IMR-90 (cell line): Measurements from ENCODE around the gene GSS. TPM values are rescaled to one million over a fixed set of nuclear protein-coding genes. Genes with fewer than 3 reads are reported as not detected.
A peak's percentile ranks its signal among the peaks of the same experiment; 100 is the strongest.

Experiments
- ATAC-seq: fragments of 200-7000 bp; cut with Tn5 transposase; 2 replicates; pipeline ENCODE4 v1.9.1; 2020; ENCODE audit warnings: low read depth, mild to moderate bottlenecking, moderate library complexity
- BruUV-seq: library from RNA; stranded (reverse); fragments of 400-500 nt; replicated peaks from 2 replicates; lab custom pipeline; 2021; lab: Mats Ljungman, UMichigan
- CTCF ChIA-PET: fragments of 300-600 bp; formaldehyde crosslinking; extraction: SDS; loops from one replicate; lab custom pipeline; 2021; ENCODE audit warnings: antibody characterized with exemption; lab: Yijun Ruan, JAX
- POLR2A ChIA-PET: fragments of 300-600 bp; sonication (Branson Sonifier 250); formaldehyde crosslinking; loops from one replicate; lab custom pipeline; 2022; ENCODE audit warnings: antibody characterized with exemption; ENCODE audit not compliant: unreplicated experiment; lab: Charles Lee
- DNase-seq: peaks from one replicate; pipeline ENCODE4 v3.0.0; 2013
- H2AFZ ChIP-seq: replicated peaks from 2 replicates; pipeline ENCODE3; 2013; ENCODE audit warnings: low read length, mild to moderate bottlenecking; ENCODE audit not compliant: poor library complexity
- H2AK5ac ChIP-seq: 2 replicates; pipeline ENCODE4 v1.6.1; 2013; ENCODE audit warnings: low read depth, low read length, inconsistent platforms
- H2AK9ac ChIP-seq: replicated peaks from 2 replicates; pipeline ENCODE3; 2013; ENCODE audit warnings: mild to moderate bottlenecking, low read depth, low read length, moderate library complexity; ENCODE audit not compliant: poor library complexity
- H2BK120ac ChIP-seq: 2 replicates; pipeline ENCODE4 v1.6.1; 2013; ENCODE audit warnings: low read depth, low read length, inconsistent platforms
- H2BK15ac ChIP-seq: 3 replicates; pipeline ENCODE4 v1.6.1; 2013; ENCODE audit warnings: low read depth, low read length, inconsistent platforms
- H2BK20ac ChIP-seq: 2 replicates; pipeline ENCODE4 v1.6.1; 2013; ENCODE audit warnings: low read depth, mild to moderate bottlenecking, inconsistent platforms, low read length, moderate library complexity
- H2BK5ac ChIP-seq: 2 replicates; pipeline ENCODE4 v1.6.1; 2013; ENCODE audit warnings: mild to moderate bottlenecking, low read depth, low read length, inconsistent platforms; ENCODE audit not compliant: poor library complexity, severe bottlenecking
- H3K14ac ChIP-seq: replicated peaks from 2 replicates; pipeline ENCODE4 v1.6.1; 2013; ENCODE audit warnings: low read depth, low read length, inconsistent platforms
- H3K18ac ChIP-seq: 2 replicates; pipeline ENCODE4 v1.6.1; 2013; ENCODE audit warnings: low read depth, low read length, control low read depth
- H3K23ac ChIP-seq: 2 replicates; pipeline ENCODE4 v1.6.1; 2013; ENCODE audit warnings: low read depth, low read length, inconsistent platforms
- H3K27ac ChIP-seq: 2 replicates; pipeline ENCODE4 v1.5.1; 2013; ENCODE audit warnings: mild to moderate bottlenecking, control low read depth, low read length; ENCODE audit not compliant: insufficient read depth
- H3K27me3 ChIP-seq: 2 replicates; pipeline ENCODE4 v1.6.1; 2013; ENCODE audit warnings: low read length; ENCODE audit not compliant: control insufficient read depth, insufficient read depth
- H3K36me3 ChIP-seq: 2 replicates; pipeline ENCODE4 v1.6.1; 2013; ENCODE audit warnings: low read length, mixed read lengths; ENCODE audit not compliant: control insufficient read depth, insufficient read depth
- H3K4ac ChIP-seq: 2 replicates; pipeline ENCODE4 v1.6.1; 2013; ENCODE audit warnings: low read depth, low read length, inconsistent platforms
- H3K4me1 ChIP-seq: 2 replicates; pipeline ENCODE4 v1.6.1; 2013; ENCODE audit warnings: low read length, mixed read lengths; ENCODE audit not compliant: control insufficient read depth, insufficient read depth
- H3K4me2 ChIP-seq: 2 replicates; pipeline ENCODE4 v1.6.1; 2013; ENCODE audit warnings: low read depth, mild to moderate bottlenecking, control low read depth, low read length, moderate library complexity
- H3K4me3 ChIP-seq: 2 replicates; pipeline ENCODE4 v1.5.1; 2013; ENCODE audit warnings: low read depth, mild to moderate bottlenecking, control low read depth, low read length, moderate library complexity; ENCODE audit not compliant: insufficient read depth
- H3K56ac ChIP-seq: 2 replicates; pipeline ENCODE4 v1.6.1; 2013; ENCODE audit warnings: low read length, inconsistent platforms; ENCODE audit not compliant: insufficient read depth; ENCODE audit errors: extremely low read depth
- H3K79me1 ChIP-seq, 2 experiments: 2 replicates each; pipeline ENCODE4 v1.6.1; 2013; ENCODE audit warnings: low read length in 2 of 2, inconsistent platforms in 1 of 2, low read depth in 1 of 2
- H3K9ac ChIP-seq: 2 replicates; pipeline ENCODE4 v1.6.1; 2013; ENCODE audit warnings: low read depth, low read length, control low read depth
- H3K9me1 ChIP-seq: 2 replicates; pipeline ENCODE4 v1.6.1; 2013; ENCODE audit warnings: low read length, inconsistent platforms; ENCODE audit not compliant: insufficient read depth
- H3K9me3 ChIP-seq: 2 replicates; pipeline ENCODE4 v1.6.1; 2013; ENCODE audit warnings: low read length; ENCODE audit not compliant: control insufficient read depth, insufficient read depth
- H4K20me1 ChIP-seq: 2 replicates; pipeline ENCODE4 v1.6.1; 2013; ENCODE audit warnings: low read length, inconsistent platforms; ENCODE audit not compliant: insufficient read depth
- H4K5ac ChIP-seq: 2 replicates; pipeline ENCODE4 v1.6.1; 2013; ENCODE audit warnings: mild to moderate bottlenecking, low read depth, low read length, control low read depth
- H4K8ac ChIP-seq, 2 experiments: 2 replicates each; pipeline ENCODE4 v1.6.1; 2013; ENCODE audit warnings: low read depth in 2 of 2, low read length in 2 of 2, control low read depth in 1 of 2, inconsistent platforms in 1 of 2
- H4K91ac ChIP-seq: 2 replicates; pipeline ENCODE4 v1.6.1; 2013; ENCODE audit warnings: low read depth, low read length, inconsistent platforms; ENCODE audit not compliant: insufficient read depth
- CHD1 ChIP-seq: IDR thresholded peaks from 2 replicates; pipeline ENCODE4 v1.6.1; 2012; ENCODE audit warnings: low read depth, low read length, improper control_type of control experiment
- WGBS, 2 experiments: methylation state at CpG; one replicate each; pipeline versions ENCODE4 v1.1.5 to v1.1.7; 2013; ENCODE audit warnings: missing lambda C conversion rate in 2 of 2; ENCODE audit not compliant: insufficient read length in 1 of 2; ENCODE audit errors: extremely low coverage in 2 of 2; 5-methylcytosine and 5-hydroxymethylcytosine counted together
- dilution Hi-C: fragments of 300-500 bp; cut with HindIII; formaldehyde crosslinking; loops from one replicate; pipeline ENCODE4 v1.14.3; 2018; ENCODE audit warnings: low sequenced_read_pairs; ENCODE audit not compliant: unreplicated experiment
- in situ Hi-C: fragments of 300-500 bp; cut with MboI; formaldehyde crosslinking; loops from 3 replicates; pipeline ENCODE4 v1.14.3; 2019; ENCODE audit warnings: low sequenced_read_pairs, inconsistent platforms, mixed read lengths
- intact Hi-C: fragments of 100-400 bp; cut with micrococcal nuclease; formaldehyde crosslinking; loops from 2 replicates; pipeline ENCODE4 v1.10.0; 2022
- polyA plus RNA-seq, 3 experiments: library from polyadenylated mRNA; depleted of rRNA; stranded (reverse); fragments of >200 nt; gene quantifications; 2 replicates each; pipeline ENCODE4 v1.2.3, GENCODE V29; 2012; ENCODE audit warnings: low replicate concordance in 1 of 3
- total RNA-seq: library from RNA; depleted of rRNA; stranded (reverse); fragments of >200 nt; gene quantifications from 2 replicates; pipeline ENCODE4 v1.2.3, GENCODE V29; 2012
- TF ChIP-seq, protein P1 (sequence below): fragments of 150-350 bp; IDR thresholded peaks from 2 replicates; pipeline ENCODE4 v1.6.1; 2017; ENCODE audit warnings: mild to moderate bottlenecking, antibody characterized with exemption, low read length, low read depth

GSS gene
- total and polyA plus RNA-seq, 2 of the 4 experiments (the other 2 are of a cell fraction), result 73.7 to 90.0 TPM

DNA sequence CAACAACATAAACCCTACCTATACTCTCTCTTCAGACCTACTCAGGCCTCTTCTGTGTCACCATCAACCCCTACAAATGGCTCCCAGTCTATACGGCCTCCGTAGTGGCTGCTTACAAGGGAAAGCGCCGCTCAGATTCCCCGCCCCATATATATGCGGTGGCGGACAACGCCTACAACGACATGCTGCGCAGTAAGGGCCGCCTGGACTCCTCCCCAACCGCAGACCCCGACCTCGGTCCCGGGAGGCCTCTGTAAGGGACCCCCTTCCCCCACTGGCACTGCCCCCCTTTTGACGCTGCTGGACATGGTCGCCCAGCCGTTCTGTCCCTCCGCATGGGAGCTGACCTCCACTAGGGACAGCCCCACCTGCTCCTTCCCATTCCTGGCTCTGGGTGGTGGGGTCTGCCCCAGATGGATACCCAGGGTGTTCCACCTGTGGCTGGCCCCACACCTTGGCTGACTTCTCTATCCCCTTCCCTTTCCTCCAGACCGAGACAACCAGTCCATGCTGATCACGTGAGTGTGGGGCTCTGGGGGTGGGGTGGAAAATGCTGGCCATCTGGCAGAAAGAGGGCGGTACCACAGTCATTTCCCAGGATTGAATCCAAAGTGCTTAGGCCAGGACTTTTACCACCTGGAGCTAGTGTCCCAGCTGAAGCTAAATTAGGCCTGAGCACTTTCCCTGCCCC, 25.1 kb upstream of the GSS start:
- peaks cover 42% of the 10 kb centered on the region for H3K27me3 ChIP-seq
- DNase-seq (peak; percentile 22), ATAC-seq (no peak)
- no peak overlapping the region for H3K9ac ChIP-seq
- H3K79me1 ChIP-seq, result no peaks in the 10 kb centered on the region
- intact Hi-C loops (no loop called here), dilution Hi-C loops (no loop called here), in situ Hi-C loops (no loop called here)
- H3K27ac ChIP-seq, result no peak overlapping the region
- no peak overlapping the region for H3K14ac ChIP-seq
- no peaks in the 10 kb centered on the region for H3K36me3 ChIP-seq
- TF ChIP-seq, protein P1, sequence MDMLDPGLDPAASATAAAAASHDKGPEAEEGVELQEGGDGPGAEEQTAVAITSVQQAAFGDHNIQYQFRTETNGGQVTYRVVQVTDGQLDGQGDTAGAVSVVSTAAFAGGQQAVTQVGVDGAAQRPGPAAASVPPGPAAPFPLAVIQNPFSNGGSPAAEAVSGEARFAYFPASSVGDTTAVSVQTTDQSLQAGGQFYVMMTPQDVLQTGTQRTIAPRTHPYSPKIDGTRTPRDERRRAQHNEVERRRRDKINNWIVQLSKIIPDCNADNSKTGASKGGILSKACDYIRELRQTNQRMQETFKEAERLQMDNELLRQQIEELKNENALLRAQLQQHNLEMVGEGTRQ, result peak; percentile 27; the same call in 1 of the 2 replicates
- TF ChIP-seq CHD1, result no peak
- no peaks in the 10 kb centered on the region for H3K4me1 ChIP-seq
- no peaks in the 10 kb centered on the region for H4K20me1 ChIP-seq
- WGBS, 2 experiments, result 94% methylated on average over 19 of the region's 22 CpGs; no CpG with 5 or more reads in 1 of the 2 experiments
- no TSS peak for BruUV-seq
- no peak overlapping the region for H2BK5ac ChIP-seq
- no peaks in the 10 kb centered on the region for H3K9me3 ChIP-seq
- H3K4me3 ChIP-seq, result no peak overlapping the region
- no peak overlapping the region for H3K18ac ChIP-seq
- no peaks in the 10 kb centered on the region; the same call in 1 of the 2 replicates for H3K9me1 ChIP-seq
- POLR2A ChIA-PET, result no interaction called here
- no peak overlapping the region for H2AFZ ChIP-seq
- no peak overlapping the region for H4K5ac ChIP-seq
- H3K56ac ChIP-seq, result no peak overlapping the region
- no peak overlapping the region for H2BK15ac ChIP-seq
- no peak overlapping the region for H4K8ac ChIP-seq
- H2BK20ac ChIP-seq, result no peak overlapping the region
- no peak overlapping the region for H2AK5ac ChIP-seq
- H3K4me2 ChIP-seq, result no peak overlapping the region
- H2AK9ac ChIP-seq, result peak overlapping the region; percentile 65
- no peak overlapping the region for H3K23ac ChIP-seq
- no peak overlapping the region for H2BK120ac ChIP-seq
- no peak overlapping the region for H3K4ac ChIP-seq
- CTCF ChIA-PET, result no interaction called here
- H4K91ac ChIP-seq, result no peak overlapping the region
